Activated CD4-positive, CD25-positive, alpha-beta regulatory T cell (primary cell): Measurements from ENCODE around the gene LHX2.

Experiments used
- DNase-seq, 4 experiments: peaks; one replicate each; lab custom pipeline; 2025; lab: John Stamatoyannopoulos, UW

LHX2 gene

GRCh38 chr9:124013309-124014210 is 2.0 kb downstream of the LHX2 start:
- no peak for DNase-seq

GRCh38 chr9:124014211-124014955 is 2.8 kb downstream of the LHX2 start:
- DNase-seq, result no peak

- DNase-seq, result no peak
Observed at GRCh38 chr9:124014956-124015660, 3.5 kb downstream of the LHX2 start.

DNA sequence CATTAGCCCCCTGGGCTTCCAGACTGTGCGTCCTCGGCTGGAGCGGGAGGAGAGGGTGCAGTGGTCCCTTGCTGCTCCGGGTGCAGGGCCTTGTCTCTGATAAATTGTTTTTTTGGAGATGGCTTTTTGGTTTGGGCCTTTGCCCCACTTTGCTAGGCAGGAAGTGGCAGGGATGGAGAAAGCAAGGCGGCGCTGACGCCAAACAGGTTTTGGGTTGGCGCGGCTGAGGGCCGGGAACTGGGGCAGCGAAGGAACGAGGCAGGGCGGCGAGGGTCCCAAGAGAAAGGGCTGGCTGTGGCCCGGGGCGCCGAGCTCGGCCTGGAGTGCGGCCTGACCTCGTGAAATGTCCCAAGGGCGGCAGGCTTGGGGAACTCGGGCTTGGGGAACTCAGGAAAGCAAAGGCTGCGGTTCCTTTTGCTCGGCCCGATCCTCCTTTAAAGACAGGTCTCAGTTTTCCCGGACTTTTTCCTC is 4.1 kb downstream of the LHX2 start:
- DNase-seq, result no peak

- DNase-seq, result no peak
Observed at GRCh38 chr9:124016175-124017050, 4.8 kb downstream of the LHX2 start.

DNA sequence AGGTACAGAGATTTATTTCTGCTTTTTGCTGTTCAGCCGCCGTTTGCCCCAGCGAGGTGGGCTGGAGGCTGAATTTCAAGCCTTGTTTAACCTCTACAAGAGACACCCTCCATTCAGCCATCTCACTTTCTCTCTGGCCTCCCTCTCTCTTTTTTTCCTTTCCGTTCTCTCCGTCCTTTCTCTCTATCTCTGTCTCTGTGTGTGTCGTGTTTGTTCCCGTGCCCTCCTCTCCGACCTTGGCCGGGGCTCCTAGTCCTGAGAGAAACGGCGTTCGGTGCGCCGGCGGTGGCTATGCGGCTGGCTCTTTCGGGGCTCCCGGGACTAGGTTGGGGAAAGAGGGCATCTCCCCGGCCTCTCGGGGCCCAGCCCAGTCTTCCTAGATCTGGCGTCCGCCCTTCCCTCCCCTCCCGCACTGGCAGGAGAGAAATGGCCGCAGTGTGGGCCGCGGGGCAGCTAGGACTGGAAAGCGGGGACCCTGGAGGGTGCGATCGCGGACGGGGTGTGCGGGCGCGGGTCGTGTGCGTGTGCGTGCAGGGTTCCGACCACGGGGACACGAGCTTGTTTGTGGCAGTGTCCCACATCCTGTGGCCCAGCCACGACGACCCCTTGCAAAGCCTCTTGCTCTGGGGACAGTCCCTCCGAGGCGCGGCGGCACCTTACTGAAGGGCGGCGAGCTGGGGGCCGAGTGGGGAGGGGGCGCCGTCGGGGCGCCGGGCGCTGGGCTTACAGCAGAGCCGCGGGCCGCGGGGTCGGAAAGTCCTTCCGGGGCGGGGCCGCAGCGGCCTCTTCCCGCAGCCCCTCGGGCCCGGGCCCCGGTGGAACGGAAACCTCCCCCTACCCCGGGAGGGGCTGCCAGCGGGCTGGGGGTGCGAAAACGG is 5.7 kb downstream of the LHX2 start:
- no peak for DNase-seq

GRCh38 chr9:124017929-124018729 is 6.6 kb downstream of the LHX2 start:
- no peak for DNase-seq

- no peak for DNase-seq
Observed at GRCh38 chr9:124018730-124019697, 7.4 kb downstream of the LHX2 start.

GRCh38 chr9:124019771-124020519 is 8.4 kb downstream of the LHX2 start:
- no peak for DNase-seq

- DNase-seq, result no peak
Observed at GRCh38 chr9:124020520-124021384, 9.2 kb downstream of the LHX2 start.

- DNase-seq, result no peak
Observed at GRCh38 chr9:124021385-124021769, 9.8 kb downstream of the LHX2 start.

DNA sequence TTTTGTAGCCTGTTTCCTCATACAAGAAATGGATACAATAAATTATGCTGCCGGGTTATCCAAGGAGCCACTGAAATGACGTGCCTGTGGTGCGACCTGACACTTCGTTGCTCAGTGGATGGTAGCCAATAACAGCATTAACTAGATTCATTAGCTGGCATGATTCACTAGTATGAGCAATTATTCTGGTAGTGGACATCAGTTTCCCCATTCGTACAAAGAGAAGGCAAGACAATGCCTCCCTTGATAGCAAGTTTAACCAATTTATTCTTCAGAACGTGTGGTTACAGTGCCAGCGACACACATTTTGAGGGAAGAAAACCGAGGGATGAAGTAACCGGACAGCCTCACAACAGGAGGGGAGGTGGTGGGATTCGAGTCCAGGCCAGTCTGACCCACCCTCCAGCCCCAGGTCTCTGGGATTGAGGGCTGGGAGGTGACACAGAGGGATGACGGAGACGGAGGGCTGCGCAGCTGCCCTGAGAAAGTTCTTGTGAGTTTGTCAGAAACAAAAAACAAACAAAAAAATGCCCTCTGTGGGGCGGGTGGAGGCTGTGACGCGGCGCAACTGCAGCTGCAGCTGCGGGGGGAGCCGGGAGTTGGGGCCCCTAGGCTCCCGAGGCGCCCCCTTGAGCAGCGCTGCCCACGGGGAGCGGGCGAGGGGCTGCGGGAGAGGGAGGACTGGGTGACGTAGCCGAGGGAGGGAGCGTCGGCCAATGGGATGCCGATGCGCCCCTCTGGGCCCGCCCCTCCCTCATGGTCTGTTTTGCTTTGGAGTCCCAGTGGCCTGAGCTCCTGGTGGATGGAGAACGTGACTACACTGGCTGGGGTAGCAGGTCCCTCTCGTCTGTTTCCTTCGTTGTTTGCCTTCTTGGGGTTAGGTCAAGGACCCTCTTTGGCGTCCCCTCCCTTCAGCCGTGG is 10.9 kb downstream of the LHX2 start:
- no peak for DNase-seq

- no peak for DNase-seq
Observed at GRCh38 chr9:124024107-124024506, 12.5 kb downstream of the LHX2 start.

- no peak for DNase-seq
Observed at GRCh38 chr9:124029617-124030016, 18.0 kb downstream of the LHX2 start.

GRCh38 chr9:124030969-124031451 is 19.4 kb downstream of the LHX2 start:
- DNase-seq, result no peak
